ENCODE measurements around the gene VSIR.

Gene VSIR

DNA sequence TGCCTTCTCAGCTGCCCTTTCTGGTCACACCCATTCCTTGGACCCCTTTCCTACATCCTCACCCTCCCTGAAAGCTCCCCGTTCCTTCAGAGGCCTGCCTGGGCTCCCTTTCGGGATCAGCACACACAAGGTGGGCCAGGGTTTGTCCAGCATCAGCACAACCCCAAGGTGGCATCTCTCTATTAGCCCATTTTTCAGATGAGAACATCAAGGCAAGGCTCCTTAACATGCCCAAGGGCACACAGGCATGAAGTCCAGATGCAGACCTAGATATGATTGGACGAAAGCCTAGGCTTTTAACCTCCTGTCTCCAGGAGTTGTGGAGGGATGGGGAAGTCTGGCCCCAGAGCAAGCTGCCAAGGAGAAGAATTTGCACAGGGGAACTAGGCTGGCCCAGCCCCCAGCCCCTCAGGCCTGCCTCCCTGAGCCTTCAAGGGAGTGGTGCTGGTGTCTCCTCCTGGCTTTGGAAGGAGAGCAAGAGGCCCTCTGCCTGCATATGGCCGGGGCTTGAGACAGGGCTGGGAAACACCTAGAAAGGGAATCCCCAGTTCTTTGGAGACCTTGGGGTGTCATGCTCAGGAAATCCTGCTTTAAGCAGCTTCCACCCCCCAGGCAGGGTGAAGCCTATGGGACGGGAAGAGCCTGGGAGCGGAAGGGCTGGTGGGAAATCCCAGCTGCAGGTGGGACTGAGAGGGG, 9.0 kb upstream of the VSIR start:
- no peak for DNase-seq (ENCODE audit: low read depth in 2 of 2)

DNA sequence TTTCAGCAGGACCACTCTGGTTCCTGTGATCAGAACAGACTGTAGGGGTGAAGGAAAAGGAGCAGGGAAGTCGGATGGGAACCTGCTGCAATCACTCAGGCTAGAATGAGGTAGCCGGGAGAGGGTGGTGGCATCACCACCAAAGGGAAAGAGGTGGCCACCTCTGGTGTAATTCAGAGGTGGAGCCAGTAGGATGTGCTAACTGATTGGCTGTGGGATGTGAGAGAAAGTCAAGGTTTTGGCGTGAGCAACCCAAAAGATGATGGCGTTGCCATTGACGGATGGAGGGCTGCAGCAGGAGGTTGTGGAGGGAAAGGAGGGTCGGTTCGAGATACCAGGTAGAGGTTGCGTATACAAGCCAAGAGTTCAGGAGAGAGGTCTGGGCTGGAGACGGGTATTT, 7.4 kb upstream of the VSIR start:
- DNase-seq (ENCODE audit: low read depth in 2 of 2): no peak

DNA sequence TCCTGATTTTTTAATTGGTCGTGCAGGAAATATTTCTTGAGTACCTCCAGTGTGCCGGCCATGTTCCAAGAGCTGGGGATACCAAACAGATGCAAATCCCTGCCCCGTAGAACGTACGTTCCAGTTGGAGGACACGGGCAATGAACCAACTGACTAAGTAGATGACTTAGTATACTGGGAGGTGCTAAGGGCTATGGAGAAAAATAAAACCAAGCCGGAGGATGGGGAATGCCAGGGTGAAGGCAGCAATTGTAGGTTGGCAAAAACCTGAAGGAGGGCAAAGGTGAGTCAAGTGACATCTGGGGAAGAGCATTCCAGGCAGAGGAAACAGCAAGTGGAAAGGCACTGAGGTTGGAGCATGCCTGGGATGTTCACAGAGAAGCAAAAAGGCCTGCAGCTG, 6.8 kb upstream of the VSIR start:
- DNase-seq (ENCODE audit: low read depth in 2 of 2): no peak

DNA sequence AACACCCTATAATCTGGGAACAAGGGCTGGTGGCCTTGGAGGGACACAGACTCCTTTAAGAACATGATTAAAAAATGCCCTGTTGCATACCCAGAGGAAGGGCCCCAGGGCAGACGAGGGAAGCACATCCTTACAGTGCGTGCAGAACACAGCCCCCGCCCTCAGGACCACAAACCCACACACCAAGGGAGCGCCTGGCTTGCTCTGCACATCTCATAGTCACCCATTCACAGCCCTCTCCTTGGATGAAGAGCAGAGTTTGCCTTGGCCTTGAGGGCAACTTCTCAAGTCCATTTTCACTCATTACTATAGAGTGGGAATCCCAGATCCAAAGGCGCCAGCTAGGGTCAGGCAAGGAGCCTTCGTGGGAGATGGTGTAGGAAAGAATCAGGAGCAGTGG, 6.3 kb upstream of the VSIR start:
- no peak for DNase-seq (ENCODE audit: low read depth in 2 of 2)

DNA sequence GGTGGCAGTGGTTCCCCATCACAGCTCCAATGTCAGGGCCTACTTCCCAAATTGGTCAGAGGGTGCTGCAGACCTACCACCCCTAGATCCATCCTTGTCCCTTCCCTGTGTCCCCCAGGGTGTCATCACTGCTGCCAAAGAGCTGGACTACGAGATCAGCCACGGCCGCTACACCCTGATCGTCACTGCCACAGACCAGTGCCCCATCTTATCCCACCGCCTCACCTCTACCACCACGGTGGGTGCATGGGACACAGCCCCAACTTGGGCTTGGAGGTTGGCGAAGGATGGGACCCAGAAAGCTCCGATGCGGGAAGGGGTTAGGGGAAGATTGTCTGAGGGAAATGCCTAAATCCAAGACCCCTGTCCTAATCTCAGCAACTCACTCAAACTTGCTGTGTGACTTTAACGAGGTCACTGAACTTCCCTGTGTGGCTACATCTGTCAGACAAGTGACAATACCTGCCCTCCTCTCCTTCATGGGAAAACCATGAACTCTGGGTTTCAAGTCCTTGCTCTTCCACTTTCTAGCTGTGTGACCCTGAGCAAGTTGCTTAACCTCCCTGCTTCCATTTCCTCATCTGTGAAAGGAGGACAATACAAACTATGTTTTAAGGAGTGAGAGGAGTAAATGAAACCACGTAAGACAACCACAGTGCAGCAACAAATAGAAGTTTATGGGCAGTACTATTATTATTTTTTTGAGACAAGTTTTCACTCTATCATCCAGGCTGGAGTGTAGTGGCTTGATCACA, 4.9 kb upstream of the VSIR start:
- no peak for DNase-seq (ENCODE audit: low read depth in 2 of 2)

DNA sequence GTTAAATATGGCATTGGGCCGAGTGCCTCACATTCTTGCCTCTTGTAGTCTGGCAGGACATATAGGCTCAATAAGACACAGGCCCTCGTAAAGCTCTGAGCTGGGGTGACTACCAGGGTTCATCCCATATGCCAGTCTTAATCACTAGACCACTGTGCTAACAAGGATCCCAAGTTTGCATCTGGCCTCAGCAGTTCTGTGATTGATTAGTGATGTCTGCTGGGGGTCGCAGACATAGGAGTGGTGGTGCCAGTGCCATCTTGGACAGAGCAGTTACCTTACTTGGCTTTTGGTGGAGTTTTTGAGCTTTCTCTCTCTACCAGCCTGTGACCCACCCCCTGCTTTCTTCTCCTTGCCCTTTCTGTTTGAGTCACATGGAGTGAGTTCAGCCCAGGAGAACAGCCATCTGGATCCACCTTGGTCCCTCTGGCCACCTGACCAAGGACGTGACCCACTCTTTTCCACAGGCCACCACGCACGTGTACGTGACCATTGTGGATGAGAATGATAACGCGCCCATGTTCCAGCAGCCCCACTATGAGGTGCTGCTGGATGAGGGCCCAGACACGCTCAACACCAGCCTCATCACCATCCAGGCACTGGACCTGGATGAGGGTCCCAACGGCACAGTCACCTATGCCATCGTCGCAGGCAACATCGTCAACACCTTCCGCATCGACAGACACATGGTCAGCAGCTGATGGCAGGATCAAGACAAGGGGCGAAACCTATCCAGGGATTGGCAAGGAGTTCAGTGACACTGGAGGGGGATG, 4.1 kb upstream of the VSIR start:
- DNase-seq (ENCODE audit: low read depth in 2 of 2): no peak

DNA sequence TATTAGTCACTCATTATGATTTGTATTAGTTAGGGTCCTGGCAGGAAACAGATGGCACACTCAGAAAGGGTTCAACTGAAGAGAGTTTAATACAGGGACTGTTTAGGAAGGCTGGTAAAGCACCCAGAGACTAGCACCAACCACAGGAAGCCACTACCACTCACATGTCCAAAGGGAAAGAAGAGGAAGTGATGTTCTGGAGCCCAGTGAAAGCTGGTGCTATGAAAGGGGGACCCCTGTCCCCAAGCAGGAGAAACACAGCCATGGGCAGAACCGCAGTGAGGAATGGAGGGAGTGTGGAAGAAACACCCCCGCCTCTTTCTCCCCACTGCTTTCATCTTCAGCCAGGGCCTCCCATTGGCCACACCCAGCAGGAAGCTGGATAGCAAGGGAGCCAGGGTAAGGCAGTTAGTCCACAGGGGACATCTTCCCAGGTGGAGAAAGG, 3.2 kb upstream of the VSIR start:
- DNase-seq (ENCODE audit: low read depth in 2 of 2): no peak

DNA sequence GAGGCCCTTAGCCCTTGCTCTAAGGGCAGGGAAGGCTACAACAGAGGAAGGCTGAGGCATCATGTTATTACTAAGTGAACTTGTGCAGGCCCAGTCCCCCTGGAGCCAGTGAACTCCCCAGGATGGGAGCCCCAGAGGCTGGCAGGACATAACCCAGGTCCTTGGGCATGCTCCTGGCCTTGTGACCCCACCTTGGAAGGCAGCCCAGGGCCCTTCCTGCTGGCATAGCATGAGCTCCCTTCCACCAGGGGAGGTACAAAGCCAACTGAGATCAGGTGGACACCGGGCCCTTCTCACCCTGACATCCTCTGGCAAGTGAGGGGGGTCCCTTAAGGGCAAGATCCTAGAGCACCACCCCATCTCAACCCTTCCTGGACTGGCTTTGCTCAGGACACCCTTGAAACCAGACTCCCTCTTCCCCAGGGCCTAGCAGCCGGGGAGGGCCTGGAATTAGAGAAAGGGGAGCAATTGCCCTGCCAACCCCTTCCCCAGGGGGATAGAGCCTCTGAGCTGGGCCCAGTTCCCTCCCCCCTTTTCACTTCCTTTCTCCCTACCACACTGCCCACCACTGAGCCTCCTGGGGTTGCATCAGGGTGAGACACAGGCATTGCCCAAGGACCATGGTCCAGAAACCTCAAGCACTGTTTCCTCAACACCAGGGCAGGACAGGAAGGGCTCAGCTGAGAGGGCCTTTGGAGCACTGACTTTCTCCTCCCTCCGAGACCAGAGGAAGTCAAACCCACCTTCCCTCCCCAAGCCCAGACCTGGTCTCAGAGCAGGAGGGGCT, 1.8 kb upstream of the VSIR start:
- no peak for DNase-seq (ENCODE audit: low read depth in 2 of 2)

DNA sequence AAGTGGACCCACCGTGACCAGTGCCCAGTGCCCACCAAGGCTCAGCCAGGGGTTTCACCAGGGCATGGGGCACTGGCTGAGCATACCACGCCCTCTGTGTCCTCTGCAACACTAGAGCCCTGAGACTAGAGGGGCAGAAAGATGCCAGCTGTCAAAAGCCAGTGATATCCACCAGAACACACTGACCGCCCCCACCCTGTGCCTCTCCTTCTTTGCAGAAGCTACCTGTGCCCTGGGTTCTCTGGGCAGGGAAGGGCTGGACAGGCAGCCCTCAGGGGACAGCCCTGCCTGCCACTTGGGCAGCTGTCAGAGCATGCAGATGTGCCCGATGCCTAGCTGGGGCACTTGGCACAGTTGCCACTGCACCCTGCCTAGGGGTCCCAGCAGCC, 494 bp downstream of the VSIR start:
- no peak for DNase-seq (ENCODE audit: low read depth in 2 of 2)

DNA sequence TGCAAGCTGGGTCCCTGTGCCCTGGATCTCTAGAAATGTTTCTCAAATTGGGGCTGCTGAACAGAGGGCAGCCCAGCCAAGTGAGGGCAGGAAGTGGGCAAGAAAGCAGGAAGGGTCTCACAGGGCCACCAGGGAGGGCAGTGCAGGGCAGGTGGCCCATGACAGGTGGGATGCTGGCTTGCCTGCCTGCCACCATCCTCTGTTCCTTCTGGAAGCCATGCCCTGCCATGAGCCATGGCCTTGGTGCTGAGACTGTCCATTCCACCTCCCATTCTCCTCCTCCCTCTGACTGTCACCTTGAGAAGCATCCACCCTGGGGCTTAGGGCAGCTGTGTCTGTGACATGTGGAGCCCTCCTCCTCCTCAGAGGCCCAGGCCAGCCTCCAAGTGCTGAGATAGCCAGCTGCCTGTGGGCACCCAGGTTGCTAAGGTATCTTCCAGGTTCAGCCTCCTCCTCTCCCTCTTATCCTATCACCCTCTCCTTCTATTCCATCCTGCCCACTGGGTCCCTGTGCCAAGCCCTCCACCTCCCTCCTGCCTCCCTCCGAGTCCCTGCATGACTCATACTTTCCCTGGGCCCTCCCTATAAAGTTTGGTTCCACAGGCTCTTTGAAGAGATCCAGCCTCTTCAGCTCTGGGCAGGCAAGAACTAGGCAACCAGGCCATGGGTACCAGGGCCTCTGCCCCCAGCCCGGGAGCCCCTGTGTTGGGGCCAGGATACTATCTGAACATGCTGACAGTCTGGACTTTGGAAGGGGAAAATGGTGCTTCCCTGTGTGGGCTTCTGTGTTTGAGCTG, 1.3 kb downstream of the VSIR start:
- peak in 1 of 2 donors; percentile 47 for DNase-seq (ENCODE audit: low read depth in 2 of 2)

DNA sequence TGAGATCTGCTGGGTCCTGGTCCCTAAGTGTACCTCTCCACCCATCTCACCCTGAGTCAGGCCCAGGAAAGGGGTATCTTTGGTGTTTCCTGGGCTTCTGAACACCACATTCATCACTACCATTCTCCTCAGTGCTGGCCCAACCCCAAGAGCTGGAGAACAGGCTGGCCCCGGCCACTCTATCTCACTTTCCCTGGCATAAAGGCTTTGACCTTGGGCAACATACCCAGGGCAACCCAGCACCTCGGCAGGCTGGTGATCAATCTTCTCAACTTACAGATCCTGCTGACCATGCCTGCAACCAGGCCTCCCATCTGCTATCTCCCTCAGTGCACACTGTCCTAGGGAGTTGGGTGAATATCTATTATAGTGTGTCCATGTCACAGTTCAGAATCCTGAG, 2.1 kb downstream of the VSIR start:
- no peak for DNase-seq (ENCODE audit: low read depth in 2 of 2)

DNA sequence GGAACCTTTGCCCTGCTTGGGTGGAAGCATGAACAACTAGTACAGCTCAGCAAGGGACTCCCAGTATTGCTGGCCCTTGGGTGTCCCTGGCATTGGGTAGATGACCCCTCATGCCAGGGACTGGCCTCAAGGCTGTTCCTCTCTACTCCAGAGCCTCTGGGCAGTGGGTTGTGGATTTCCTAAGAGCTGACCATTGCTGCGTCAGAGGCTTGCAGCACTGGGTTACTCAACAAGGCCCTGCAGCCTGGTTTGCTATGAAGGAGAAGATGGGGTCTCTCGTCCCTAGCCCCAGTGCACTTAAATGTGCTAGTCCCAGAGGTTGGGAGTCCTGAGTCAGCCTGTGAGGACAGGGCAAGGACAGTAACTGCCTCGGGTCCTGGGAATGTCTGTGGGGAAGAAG, 2.5 kb downstream of the VSIR start:
- no peak for DNase-seq (ENCODE audit: low read depth in 2 of 2)

DNA sequence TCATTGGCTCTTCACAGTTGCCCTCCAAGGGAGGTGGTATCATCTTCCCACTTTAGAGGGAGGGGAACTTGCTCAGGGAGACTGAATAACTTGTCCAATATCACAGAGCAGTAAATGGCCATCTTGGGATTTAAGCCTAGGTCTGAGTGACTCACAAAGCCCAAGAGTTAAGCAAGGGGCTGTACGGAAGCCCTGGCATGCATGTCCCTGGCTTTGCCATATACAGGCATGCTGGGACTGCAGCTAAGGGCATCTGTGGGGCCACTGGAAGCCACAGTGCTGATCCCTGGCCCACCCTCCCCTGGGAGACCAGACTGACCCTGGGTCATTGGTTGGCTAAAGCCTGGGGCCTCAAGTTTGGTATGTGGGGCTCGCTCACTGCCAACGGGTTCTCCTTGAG, 3.1 kb downstream of the VSIR start:
- no peak for DNase-seq (ENCODE audit: low read depth in 2 of 2)

DNA sequence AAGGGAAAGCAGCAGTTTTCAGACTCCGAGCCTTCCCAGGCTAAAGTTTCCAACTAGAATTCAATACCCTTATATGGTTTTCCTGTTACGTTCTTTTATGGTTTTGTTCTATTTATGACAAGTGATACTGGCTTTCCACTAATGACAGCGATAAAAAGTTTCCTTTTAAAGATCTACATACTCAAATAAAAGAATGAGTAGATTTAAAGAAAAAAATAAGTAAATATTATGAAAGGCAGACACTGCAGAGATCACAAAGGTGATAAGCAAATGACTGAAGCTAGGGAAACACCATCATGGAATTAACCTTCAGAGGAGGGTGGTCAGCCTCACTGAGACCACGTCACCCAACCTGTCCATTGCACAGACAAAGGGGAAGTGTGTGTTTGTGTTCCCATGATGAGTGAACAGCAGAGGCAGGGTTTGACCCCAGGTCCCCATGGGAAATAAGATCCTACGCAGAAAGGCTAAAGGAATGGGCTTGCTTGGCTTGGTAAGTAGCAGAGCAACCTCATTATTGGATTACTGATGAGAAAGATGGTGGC, 4.0 kb downstream of the VSIR start:
- no peak for DNase-seq (ENCODE audit: low read depth in 2 of 2)

DNA sequence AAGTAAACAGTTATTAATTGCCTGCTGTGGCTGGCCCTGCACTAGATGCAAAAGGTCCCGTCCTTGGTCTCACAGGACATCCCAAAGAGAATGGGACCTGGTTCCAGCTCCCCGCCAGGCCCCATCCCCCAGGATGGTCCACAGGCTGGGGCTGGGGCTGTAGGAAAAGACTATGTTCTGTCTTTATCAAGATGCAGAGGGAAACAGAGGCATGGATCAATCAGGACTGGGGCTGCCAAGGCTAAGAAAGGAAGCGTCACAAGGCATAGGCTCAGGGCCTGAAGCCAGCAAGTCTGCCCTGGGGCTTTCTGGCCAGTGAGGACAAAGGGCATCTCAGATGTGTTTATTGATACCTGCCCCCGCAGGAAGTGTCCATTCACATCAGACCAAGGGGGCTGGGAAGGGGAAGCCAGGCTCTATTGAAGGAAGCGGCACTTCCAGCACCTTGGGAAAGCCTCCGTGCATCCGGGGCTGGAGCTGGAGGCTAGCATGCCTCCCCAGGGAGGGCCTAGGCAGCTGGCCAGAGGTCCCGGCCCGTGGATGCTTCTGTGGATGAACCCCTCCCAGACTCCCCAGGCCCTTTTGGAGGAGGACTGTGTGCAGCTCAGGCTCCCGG, 5.8 kb downstream of the VSIR start:
- DNase-seq (ENCODE audit: low read depth in 2 of 2): no peak

DNA sequence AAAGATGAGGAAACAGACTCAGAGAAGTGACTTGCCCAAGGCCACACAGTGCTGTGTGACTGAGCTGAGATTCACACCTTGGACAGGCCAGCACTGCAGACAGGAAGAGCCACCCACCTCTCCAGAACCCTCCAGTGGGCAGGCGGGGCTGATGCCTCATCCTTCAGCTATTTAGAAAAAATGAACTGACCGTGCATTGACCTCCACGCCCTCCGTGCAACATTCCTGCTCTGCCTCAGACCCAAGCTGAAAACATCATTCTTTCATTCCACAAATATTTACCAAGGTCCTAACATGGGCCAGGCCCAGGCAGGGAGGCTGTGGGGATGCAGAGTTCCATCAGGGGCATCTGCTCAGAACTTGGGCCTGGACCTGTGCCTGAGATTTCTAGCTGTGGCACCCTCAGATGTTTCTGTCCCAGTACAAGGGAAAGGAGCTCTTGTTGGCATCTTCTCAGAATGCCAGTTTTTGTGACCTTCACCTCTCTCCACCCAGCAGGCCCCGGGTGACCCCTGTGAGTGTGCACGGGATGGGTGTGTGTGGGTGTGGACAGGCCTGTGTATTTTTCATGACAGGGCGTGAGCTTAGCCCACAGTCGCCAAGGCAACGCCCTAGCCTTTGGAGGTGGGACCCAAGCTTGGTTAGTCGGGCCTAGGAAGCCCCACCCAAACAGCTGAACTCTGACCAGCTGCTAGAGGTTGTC, 6.5 kb downstream of the VSIR start:
- no peak for DNase-seq (ENCODE audit: low read depth in 2 of 2)

DNA sequence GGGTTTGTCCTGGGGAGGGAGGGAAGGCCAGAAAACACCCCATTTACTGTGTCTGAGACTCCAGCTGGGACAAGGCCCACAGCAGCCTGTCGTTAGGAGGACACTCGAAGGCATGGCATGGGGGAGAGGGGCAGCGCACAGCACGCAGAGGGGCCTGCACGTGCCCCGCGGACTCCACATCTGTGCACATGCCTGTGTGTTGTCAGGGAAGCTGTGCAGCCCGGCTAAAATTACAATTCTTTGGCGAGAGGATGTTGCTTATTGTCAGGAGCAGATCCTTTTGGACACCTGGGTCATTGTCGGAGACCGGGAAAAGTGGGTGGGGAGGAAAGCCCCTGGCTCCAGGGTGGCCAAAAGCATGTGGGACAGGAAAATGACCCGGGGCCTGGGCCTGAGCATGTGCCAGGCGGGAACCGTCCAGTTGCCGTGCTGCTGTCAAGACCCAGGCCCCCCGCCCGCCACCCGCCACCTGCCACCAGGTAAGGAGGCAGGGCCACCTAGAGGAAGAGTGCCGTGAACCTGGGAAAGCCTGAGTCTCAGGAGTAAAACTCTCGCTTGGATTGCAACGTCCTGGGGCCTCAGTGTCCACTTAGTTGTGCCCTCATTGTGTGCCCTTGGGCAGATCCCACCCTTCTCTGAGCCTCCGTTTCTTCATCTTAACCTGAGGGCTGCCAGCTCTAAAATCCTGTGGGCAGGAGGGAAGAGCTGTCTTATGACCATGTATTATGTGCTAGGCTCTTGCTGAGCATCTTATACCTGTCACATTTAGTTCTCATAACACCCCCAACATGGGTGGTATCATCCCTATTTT, 7.2 kb downstream of the VSIR start:
- DNase-seq (ENCODE audit: low read depth in 2 of 2): no peak

DNA sequence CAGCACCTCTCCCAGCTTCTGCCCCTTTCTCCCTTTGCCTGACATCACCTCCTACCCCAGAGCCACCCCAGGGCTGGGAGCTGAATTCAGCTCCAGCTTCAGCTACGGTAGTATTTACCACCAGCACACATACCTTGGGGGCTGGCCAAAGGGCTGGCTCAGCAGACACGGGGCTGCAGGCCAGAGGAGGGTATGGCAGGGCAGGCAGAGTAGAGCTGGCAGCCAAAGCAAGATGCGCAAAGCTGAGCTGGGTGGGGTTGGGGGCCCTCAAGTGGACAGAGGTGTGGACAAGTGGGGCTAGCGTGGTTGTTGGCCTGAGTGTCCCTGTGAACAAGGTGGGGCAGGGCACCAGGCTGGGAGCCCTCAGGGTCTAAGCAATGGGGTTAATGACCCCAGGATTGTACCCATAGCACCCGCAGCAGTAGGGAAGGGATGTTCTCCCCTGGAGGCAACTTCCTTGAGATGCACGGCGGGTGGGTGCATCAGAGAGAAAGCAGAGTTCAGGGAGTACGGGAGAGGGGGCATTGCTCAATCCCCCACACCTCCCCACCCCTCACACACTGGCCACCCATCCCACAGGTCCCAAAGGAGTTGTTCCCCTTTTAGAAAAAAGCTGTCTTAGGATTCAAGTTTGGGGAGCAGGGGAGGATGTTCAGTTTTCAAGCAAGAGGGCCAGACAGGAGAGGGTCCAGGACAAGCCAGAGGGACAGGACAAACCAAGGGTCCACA, 8.0 kb downstream of the VSIR start:
- no peak for DNase-seq (ENCODE audit: low read depth in 2 of 2)

Measured in stimulated activated CD4-positive, alpha-beta T cell treated with anti-CD3 and anti-CD28 coated beads, Interleukin-1b, Interleukin-23, amount 100 ng/mL, for 4 hours (primary cell).